Measurements from ENCODE around the gene PLSCR2. TPM values are rescaled to one million over a fixed set of nuclear protein-coding genes. Genes with fewer than 3 reads are reported as not detected.

Gene PLSCR2
- total and polyA plus RNA-seq, 9 of the 15 experiments (the other 6 are each of a cell fraction or from before 2014, with no cell fraction given): 0.07 to 0.49 (median 0.25) TPM; not detected in 4

GRCh38 chr3:146404436-146404835 is 64.9 kb downstream of the PLSCR2 start:
- in situ Hi-C loops (cut with MboI) (no loop called here), intact Hi-C loops (cut with micrococcal nuclease) (no loop called here)
- H3K9me3 ChIP-seq (replicated peaks; ENCODE audit: control insufficient read depth, insufficient read depth, low read depth, low read length): no peaks in the 10 kb centered on the region
- H4K20me1 ChIP-seq (replicated peaks; ENCODE audit: control insufficient read depth, insufficient read depth, low read length): no peaks in the 10 kb centered on the region
- no peaks in the 10 kb centered on the region for H3K79me2 ChIP-seq (ENCODE audit: control insufficient read depth, insufficient read depth, low read length)
- no peak overlapping the region for H3K27ac ChIP-seq (ENCODE audit: extremely low read depth, low read depth, low read length)
- H3K36me3 ChIP-seq (ENCODE audit: control insufficient read depth, insufficient read depth, low read length): no peaks in the 10 kb centered on the region
- H2AFZ ChIP-seq (ENCODE audit: low read depth, low read length): no peak overlapping the region
- CTCF ChIA-PET (ENCODE audit: low intra/inter-chr PET ratio): no interaction called here
- DNase-seq (ENCODE audit: extremely low read depth in 1 of 4, low spot score in 3 of 4) (no peak), ATAC-seq (no peak), FAIRE-seq (no peak)
- H3K27me3 ChIP-seq (ENCODE audit: control insufficient read depth in 2 of 2, insufficient read depth in 2 of 2, low read length in 2 of 2): no peaks in the 10 kb centered on the region
- no peak for TF ChIP-seq CTCFL (IDR thresholded peaks at IDR 0.05; ENCODE audit: borderline replicate concordance, insufficient read depth, low read depth, low read length, poor library complexity, severe bottlenecking)
- no peak for TF ChIP-seq CTBP1 (IDR thresholded peaks at IDR 0.05; ENCODE audit: borderline replicate concordance)
- no peak for TF ChIP-seq DDX20 (tag; IDR thresholded peaks at IDR 0.05; ENCODE audit: low read depth)
- TF ChIP-seq TSC22D4 (tag; IDR thresholded peaks at IDR 0.05): no peak
- no peak for TF ChIP-seq KAT8 (IDR thresholded peaks at IDR 0.05; ENCODE audit: low read depth)
- TF ChIP-seq MIER1 (IDR thresholded peaks at IDR 0.05; ENCODE audit: low read depth): no peak
- TF ChIP-seq SP2 (IDR thresholded peaks at IDR 0.05; ENCODE audit: extremely low read depth, low read depth, low read length, poor library complexity, severe bottlenecking): no peak
- TF ChIP-seq ZNF408 (CRISPR knock-in tag; IDR thresholded peaks at IDR 0.05; ENCODE audit: low read depth): no peak
- TF ChIP-seq JUNB (CRISPR knock-in tag; conservative IDR thresholded peaks at IDR 0.05): no peak
- no peak for TF ChIP-seq ZNF121 (CRISPR knock-in tag; conservative IDR thresholded peaks at IDR 0.05)
- no peak for TF ChIP-seq U2AF2 (optimal IDR thresholded peaks at IDR 0.05; ENCODE audit: low read depth, low read length)
- TF ChIP-seq TEAD4 (IDR thresholded peaks at IDR 0.05; ENCODE audit: low read length): no peak
- TF ChIP-seq TEAD4 (CRISPR knock-in tag; IDR thresholded peaks at IDR 0.05; ENCODE audit: borderline replicate concordance): no peak
- TF ChIP-seq, protein P1, sequence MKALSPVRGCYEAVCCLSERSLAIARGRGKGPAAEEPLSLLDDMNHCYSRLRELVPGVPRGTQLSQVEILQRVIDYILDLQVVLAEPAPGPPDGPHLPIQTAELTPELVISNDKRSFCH (CRISPR knock-in tag; IDR thresholded peaks at IDR 0.05): no peak
- TF ChIP-seq, protein P1 (tag; IDR thresholded peaks at IDR 0.05): no peak
- TF ChIP-seq CBX2 (IDR thresholded peaks at IDR 0.05; ENCODE audit: insufficient read depth, low read length, poor library complexity, severe bottlenecking): no peak
- no peak for TF ChIP-seq KLF13 (tag; IDR thresholded peaks at IDR 0.05; ENCODE audit: borderline replicate concordance, low read depth)
- TF ChIP-seq ARID4B (CRISPR knock-in tag; IDR thresholded peaks at IDR 0.05): no peak
- H3K4me2 ChIP-seq (ENCODE audit: insufficient read depth, low read length): no peak overlapping the region
- H3K9ac ChIP-seq (ENCODE audit: insufficient read depth in 1 of 2, low read depth in 2 of 2, low read length in 2 of 2): no peak overlapping the region
- POLR2A ChIA-PET: no interaction called here
- no peak overlapping the region for H3K4me3 ChIP-seq
- no TSS peak for BruUV-seq (replicated peaks)
- no peaks in the 10 kb centered on the region for H3K4me1 ChIP-seq (replicated peaks in 1 of 2; ENCODE audit: control insufficient read depth in 2 of 2, insufficient read depth in 2 of 2, low read length in 2 of 2)
- no peaks in the 10 kb centered on the region for H3K9me1 ChIP-seq (ENCODE audit: control insufficient read depth, insufficient read depth, low read length)
